ENCODE results near the gene TMEM178B.

DNA sequence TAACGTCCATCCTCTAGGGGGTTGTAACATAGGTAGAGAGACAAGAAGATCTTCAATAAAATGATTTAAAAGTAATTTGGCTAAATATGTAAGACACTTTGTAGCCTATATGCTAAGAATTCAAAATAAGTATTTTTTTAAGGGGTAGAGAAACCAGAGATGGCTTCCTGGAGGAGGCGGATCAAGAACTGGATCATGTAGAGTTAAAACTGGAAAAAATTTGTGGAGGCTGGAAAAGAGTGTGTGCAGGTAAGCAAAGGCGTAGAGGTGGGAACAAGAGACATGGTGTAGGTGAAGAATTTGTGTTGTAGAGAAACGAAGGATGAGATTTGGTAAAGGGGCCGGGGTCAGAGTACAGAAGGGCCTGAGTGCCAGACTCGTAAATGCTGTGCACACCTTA lies 172.6 kb downstream of the TMEM178B start:
- TF ChIP-seq, protein P1, sequence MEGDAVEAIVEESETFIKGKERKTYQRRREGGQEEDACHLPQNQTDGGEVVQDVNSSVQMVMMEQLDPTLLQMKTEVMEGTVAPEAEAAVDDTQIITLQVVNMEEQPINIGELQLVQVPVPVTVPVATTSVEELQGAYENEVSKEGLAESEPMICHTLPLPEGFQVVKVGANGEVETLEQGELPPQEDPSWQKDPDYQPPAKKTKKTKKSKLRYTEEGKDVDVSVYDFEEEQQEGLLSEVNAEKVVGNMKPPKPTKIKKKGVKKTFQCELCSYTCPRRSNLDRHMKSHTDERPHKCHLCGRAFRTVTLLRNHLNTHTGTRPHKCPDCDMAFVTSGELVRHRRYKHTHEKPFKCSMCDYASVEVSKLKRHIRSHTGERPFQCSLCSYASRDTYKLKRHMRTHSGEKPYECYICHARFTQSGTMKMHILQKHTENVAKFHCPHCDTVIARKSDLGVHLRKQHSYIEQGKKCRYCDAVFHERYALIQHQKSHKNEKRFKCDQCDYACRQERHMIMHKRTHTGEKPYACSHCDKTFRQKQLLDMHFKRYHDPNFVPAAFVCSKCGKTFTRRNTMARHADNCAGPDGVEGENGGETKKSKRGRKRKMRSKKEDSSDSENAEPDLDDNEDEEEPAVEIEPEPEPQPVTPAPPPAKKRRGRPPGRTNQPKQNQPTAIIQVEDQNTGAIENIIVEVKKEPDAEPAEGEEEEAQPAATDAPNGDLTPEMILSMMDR (IDR thresholded peaks at IDR 0.05; ENCODE audit: poor library complexity, severe bottlenecking): no peak
- TF ChIP-seq POLR2AphosphoS5 (IDR thresholded peaks at IDR 0.05) (no peak), EZH2 (IDR thresholded peaks at IDR 0.05; ENCODE audit: borderline replicate concordance, insufficient read depth, low read length, poor library complexity, severe bottlenecking) (no peak), RAD21 (conservative IDR thresholded peaks at IDR 0.05) (no peak), SMC3 (conservative IDR thresholded peaks at IDR 0.05; ENCODE audit: poor library complexity) (no peak)

Measured in neural cell (in vitro differentiated cells).